Cardiac fibroblast (primary cell): ENCODE data around the gene CFAP298.
"Not testable (repeated sequence)": the region's sequence is repeated elsewhere in the genome, so short reads cannot be mapped to it uniquely, and the experiment has no call there.

ENCODE experiments used
- DNase-seq, 2 donors: peaks; one replicate each; pipeline versions ENCODE4 v3.0.0 to v3.0.0-alpha.2; 2010; ENCODE audit warnings: low read depth in 2 of 2
- H3K4me3 ChIP-seq, 2 donors: replicated peaks in 1 of 2; 1 replicate in 1 of 2; 2 replicates in 1 of 2; pipeline ENCODE4 v1.5.1; 2011; ENCODE audit warnings: low read depth in 2 of 2, low read length in 2 of 2, mild to moderate bottlenecking in 2 of 2, moderate library complexity in 1 of 2
- CTCF ChIP-seq: IDR thresholded peaks from one replicate; pipeline ENCODE4 v1.5.1; 2011; ENCODE audit warnings: low read depth, mild to moderate bottlenecking, low read length, inconsistent platforms

CFAP298 gene

GRCh38 chr21:32566741-32567389, 45.3 kb downstream of the CFAP298 start:
- TF ChIP-seq CTCF, result no peak
- DNase-seq, result no peak
- no peak overlapping the region for H3K4me3 ChIP-seq

DNA sequence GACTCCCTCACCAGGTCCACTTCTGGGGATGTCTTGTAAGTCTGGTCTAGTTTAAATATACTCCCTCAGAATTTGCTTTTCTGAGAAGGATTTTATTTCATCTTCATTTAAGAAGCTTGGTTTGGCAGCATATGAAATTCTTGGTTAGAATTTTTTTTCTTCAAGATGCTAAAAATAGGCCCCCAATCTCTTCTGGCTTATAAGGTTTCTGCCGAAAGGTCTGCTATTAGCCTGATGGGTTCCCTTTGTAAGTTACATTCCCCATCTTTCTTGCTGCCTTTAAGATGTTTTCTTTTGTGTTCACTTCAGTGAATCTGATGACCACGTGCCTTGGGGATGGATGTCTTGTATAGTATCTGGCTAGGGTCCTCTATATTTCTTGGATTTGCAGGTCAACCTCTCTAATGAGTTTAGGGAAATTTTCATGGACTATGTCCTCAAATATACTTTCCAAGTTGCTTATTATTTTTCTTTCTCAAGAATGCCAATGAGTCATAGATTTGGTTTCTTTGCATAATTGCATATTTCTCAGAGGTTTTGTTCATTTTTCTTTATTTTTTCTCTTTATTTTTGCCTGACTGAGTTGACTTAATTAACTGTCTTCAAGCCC, 46.2 kb downstream of the CFAP298 start:
- no peak overlapping the region for H3K4me3 ChIP-seq
- no peak for TF ChIP-seq CTCF
- DNase-seq, result peak; percentile 16 to 47

DNA sequence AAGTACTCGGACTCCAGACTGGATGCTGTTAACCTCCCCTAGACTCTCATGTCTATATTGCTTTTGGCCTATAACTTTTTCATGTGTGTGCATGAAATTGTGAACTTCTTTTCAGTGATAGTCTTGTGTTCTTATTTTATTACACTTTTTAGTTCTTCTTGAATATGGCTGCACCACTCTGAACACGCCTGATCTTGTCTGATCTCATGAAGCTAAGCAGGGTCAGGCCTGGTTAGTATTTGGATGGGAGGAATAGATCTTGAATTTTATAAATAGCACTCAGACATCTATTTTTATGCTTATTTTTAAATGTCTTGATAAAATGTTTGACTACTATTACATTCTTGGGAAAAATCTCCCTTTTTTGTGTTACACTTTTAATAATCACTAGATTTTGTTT, 49.3 kb downstream of the CFAP298 start:
- TF ChIP-seq CTCF, result no peak
- no peak overlapping the region for H3K4me3 ChIP-seq
- peak in 1 of 2 donors; percentile 10 for DNase-seq

- DNase-seq, result peak; percentile 88 to 91
- TF ChIP-seq CTCF, result peak; percentile 62
- no peak overlapping the region for H3K4me3 ChIP-seq
Observed at GRCh38 chr21:32562426-32562825, 49.8 kb downstream of the CFAP298 start.

- not testable (repeated sequence) for H3K4me3 ChIP-seq, DNase-seq
Observed at GRCh38 chr21:32561476-32561875, 50.7 kb downstream of the CFAP298 start.

GRCh38 chr21:32560896-32561295, 51.3 kb downstream of the CFAP298 start:
- DNase-seq, result no peak
- TF ChIP-seq CTCF, result no peak
- H3K4me3 ChIP-seq, result no peak overlapping the region

DNA sequence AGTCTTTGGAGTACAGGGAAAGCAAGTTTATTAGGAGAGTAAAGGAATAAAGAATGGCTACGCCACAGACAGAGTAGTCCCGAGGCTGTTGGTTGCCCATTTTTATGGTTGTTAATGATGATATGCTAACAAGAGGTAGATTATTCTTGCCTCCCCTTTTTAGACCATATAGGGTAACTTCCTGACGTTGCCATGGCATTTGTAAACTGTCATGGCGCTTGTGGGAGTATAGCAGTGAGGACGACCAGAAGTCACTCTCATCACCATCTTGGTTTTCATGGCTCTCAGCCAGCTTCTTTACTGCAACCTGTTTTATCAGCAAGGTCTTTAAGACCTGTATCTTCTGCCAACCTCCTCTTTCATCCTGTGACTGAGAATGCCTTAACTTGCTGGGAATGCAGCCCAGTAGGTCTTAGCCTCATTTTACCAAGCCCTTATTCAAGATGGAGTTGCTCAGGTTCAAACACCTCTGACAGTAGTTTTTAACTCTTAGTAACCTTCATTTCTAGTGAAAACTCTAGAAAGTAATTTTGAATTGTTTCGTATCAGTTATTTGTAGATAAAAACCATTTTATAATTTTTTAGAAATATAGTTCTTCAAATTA, 53.1 kb downstream of the CFAP298 start:
- no peak overlapping the region for H3K4me3 ChIP-seq
- no peak for DNase-seq
- no peak for TF ChIP-seq CTCF
